ENCODE results near the gene HRH2.
"Not testable (repeated sequence)": the region's sequence is repeated elsewhere in the genome, so short reads cannot be mapped to it uniquely, and the experiment has no call there.

The HRH2 gene

GRCh38 chr5:175718401-175719108 is 60.7 kb downstream of the HRH2 start:
- peak; percentile 75 for DNase-seq

GRCh38 chr5:175719109-175719432 is 61.2 kb downstream of the HRH2 start:
- DNase-seq = not testable (repeated sequence)

GRCh38 chr5:175724314-175725275 is 66.7 kb downstream of the HRH2 start:
- DNase-seq = no peak

GRCh38 chr5:175728316-175728715 is 70.4 kb downstream of the HRH2 start:
- no peak for DNase-seq

- no peak for DNase-seq
Observed at GRCh38 chr5:175728885-175729828, 71.3 kb downstream of the HRH2 start.

GRCh38 chr5:175729829-175730277 is 72.0 kb downstream of the HRH2 start:
- DNase-seq = peak; percentile 90

- no peak for DNase-seq
Observed at GRCh38 chr5:175731172-175731571, 73.3 kb downstream of the HRH2 start.

GRCh38 chr5:175731756-175732465 is 74.0 kb downstream of the HRH2 start:
- no peak for DNase-seq

- DNase-seq = no peak
Observed at GRCh38 chr5:175733017-175733416, 75.1 kb downstream of the HRH2 start.

- no peak for DNase-seq
Observed at GRCh38 chr5:175734016-175734415, 76.1 kb downstream of the HRH2 start.

GRCh38 chr5:175734501-175734900 is 76.6 kb downstream of the HRH2 start:
- no peak for DNase-seq

- no peak for DNase-seq
Observed at GRCh38 chr5:175735701-175736100, 77.8 kb downstream of the HRH2 start.

GRCh38 chr5:175736652-175737051 is 78.8 kb downstream of the HRH2 start:
- DNase-seq = no peak

GRCh38 chr5:175737481-175737880 is 79.6 kb downstream of the HRH2 start:
- no peak for DNase-seq

- DNase-seq = no peak
Observed at GRCh38 chr5:175738126-175738525, 80.3 kb downstream of the HRH2 start.

GRCh38 chr5:175738602-175739133 is 80.8 kb downstream of the HRH2 start:
- no peak for DNase-seq

- no peak for DNase-seq
Observed at GRCh38 chr5:175740014-175740413, 82.1 kb downstream of the HRH2 start.

- DNase-seq = no peak
Observed at GRCh38 chr5:175741556-175741955, 83.7 kb downstream of the HRH2 start.

- no peak for DNase-seq
Observed at GRCh38 chr5:175742290-175742994, 84.6 kb downstream of the HRH2 start.

GRCh38 chr5:175743676-175744210 is 85.9 kb downstream of the HRH2 start:
- DNase-seq = no peak

- DNase-seq = no peak
Observed at GRCh38 chr5:175745210-175745609, 87.3 kb downstream of the HRH2 start.

Data from stimulated activated CD4-positive, alpha-beta T cell treated with anti-CD3 and anti-CD28 coated beads, Interleukin-1b, Interleukin-23, amount 100 ng/mL, for 48 hours (primary cell).